GM18499 (cell line): ENCODE measurements around the gene CERKL.

Experiments used
- ATAC-seq: cut with Tn5 transposase; IDR thresholded peaks from one replicate; pipeline ENCODE4 v1.9.1; 2021; ENCODE audit warnings: moderate number of reproducible peaks; ENCODE audit not compliant: insufficient read depth, unreplicated experiment

Gene CERKL

GRCh38 chr2:181581534-181581933, 75.4 kb downstream of the CERKL start:
- no peak for ATAC-seq

GRCh38 chr2:181578829-181579228, 78.1 kb downstream of the CERKL start:
- no peak for ATAC-seq

GRCh38 chr2:181576431-181576830, 80.5 kb downstream of the CERKL start:
- no peak for ATAC-seq

- no peak for ATAC-seq
Measured at GRCh38 chr2:181575650-181576025, 81.3 kb downstream of the CERKL start.

GRCh38 chr2:181575024-181575649, 81.8 kb downstream of the CERKL start:
- no peak for ATAC-seq

- ATAC-seq, result no peak
Measured at GRCh38 chr2:181574321-181574720, 82.6 kb downstream of the CERKL start.

- ATAC-seq, result no peak
Measured at GRCh38 chr2:181573140-181573736, 83.7 kb downstream of the CERKL start.

- ATAC-seq, result no peak
Measured at GRCh38 chr2:181570833-181571661, 85.9 kb downstream of the CERKL start.

GRCh38 chr2:181570059-181570458, 86.8 kb downstream of the CERKL start:
- ATAC-seq, result no peak

GRCh38 chr2:181566334-181567032, 90.4 kb downstream of the CERKL start:
- no peak for ATAC-seq

GRCh38 chr2:181563101-181563692, 93.7 kb downstream of the CERKL start:
- ATAC-seq, result no peak

GRCh38 chr2:181558371-181558770, 98.5 kb downstream of the CERKL start:
- no peak for ATAC-seq

- ATAC-seq, result no peak
Measured at GRCh38 chr2:181554061-181554830, 102.7 kb downstream of the CERKL start.

GRCh38 chr2:181553244-181553643, 103.7 kb downstream of the CERKL start:
- ATAC-seq, result no peak

- ATAC-seq, result no peak
Measured at GRCh38 chr2:181552808-181553207, 104.1 kb downstream of the CERKL start.

GRCh38 chr2:181546086-181546485, 110.8 kb downstream of the CERKL start:
- no peak for ATAC-seq

- ATAC-seq, result no peak
Measured at GRCh38 chr2:181542170-181542569, 114.7 kb downstream of the CERKL start.

- ATAC-seq, result no peak
Measured at GRCh38 chr2:181540421-181540820, 116.5 kb downstream of the CERKL start.

GRCh38 chr2:181536730-181537129, 120.2 kb downstream of the CERKL start:
- no peak for ATAC-seq

- no peak for ATAC-seq
Measured at GRCh38 chr2:181528441-181528840, 128.5 kb downstream of the CERKL start.
